ENCODE measurements around the gene ADAR. TPM values are rescaled to one million over a fixed set of nuclear protein-coding genes. Genes with fewer than 3 reads are reported as not detected.

The ADAR gene
- total RNA-seq, 1 experiment from 2014 or later: 190 TPM

GRCh38 chr1:154573168-154573510 lies 34.8 kb downstream of the ADAR start:
- intact Hi-C loops (cut with micrococcal nuclease; ENCODE audit: unreplicated experiment): no loop called here
- TF ChIP-seq CTCF (IDR thresholded peaks at IDR 0.05; ENCODE audit: insufficient read depth in 1 of 2, low read depth in 1 of 2, low read length in 1 of 2, severe bottlenecking in 1 of 2, unreplicated experiment in 1 of 2): no peak
- no peaks in the 10 kb centered on the region for H3K9me3 Mint-ChIP-seq (ENCODE audit: unreplicated experiment)
- peaks cover 12% of the 10 kb centered on the region for H3K4me1 Mint-ChIP-seq (ENCODE audit: low read depth, unreplicated experiment)
- Histone ChIP-seq H3K9me3 (no peaks in the 10 kb centered on the region), H3K36me3 (ENCODE audit: control insufficient read depth, insufficient read depth, low read length) (no peaks in the 10 kb centered on the region), H3K27me3 (replicated peaks; ENCODE audit: control insufficient read depth, insufficient read depth, low read length) (0 out of 2 replicates have a peak, but pooled peaks cover 1% of the 10 kb centered on the region), H3K4me1 (peaks cover under 1% of the 10 kb centered on the region), H3K4me3 (ENCODE audit: low read depth, low read length) (no peak overlapping the region)
- peaks cover 27% of the 10 kb centered on the region for H3K36me3 Mint-ChIP-seq (ENCODE audit: insufficient read depth, unreplicated experiment)
- no peak for DNase-seq
- no peak overlapping the region for H3K4me3 Mint-ChIP-seq (ENCODE audit: unreplicated experiment)
- CTCF ChIA-PET: interaction anchor here (1.6 kb wide), 1 partner anchor 13 kb away, joined by 5 read pairs; no protein-coding TSS in a partner anchor
- POLR2A ChIA-PET: no interaction called here
- BruUV-seq (replicated peaks): no TSS peak
- H3K27ac Mint-ChIP-seq (ENCODE audit: unreplicated experiment): no peak overlapping the region
- H3K27me3 Mint-ChIP-seq (ENCODE audit: insufficient read depth, unreplicated experiment): peaks cover 10% of the 10 kb centered on the region

GRCh38 chr1:154572468-154573167 lies 35.4 kb downstream of the ADAR start:
- Mint-ChIP-seq H3K9me3 (ENCODE audit: unreplicated experiment) (no peaks in the 10 kb centered on the region), H3K4me3 (ENCODE audit: unreplicated experiment) (no peak overlapping the region), H3K4me1 (ENCODE audit: low read depth, unreplicated experiment) (peaks cover 14% of the 10 kb centered on the region), H3K36me3 (ENCODE audit: insufficient read depth, unreplicated experiment) (peaks cover 27% of the 10 kb centered on the region), H3K27ac (ENCODE audit: unreplicated experiment) (no peak overlapping the region), H3K27me3 (ENCODE audit: insufficient read depth, unreplicated experiment) (peaks cover 13% of the 10 kb centered on the region)
- CTCF ChIA-PET: interaction anchor here (0.9 to 1.6 kb wide), 2 partner anchors 13 to 93 kb away, joined by 3 to 5 read pairs; no protein-coding TSS in a partner anchor
- Histone ChIP-seq H3K4me3 (ENCODE audit: low read depth, low read length) (no peak overlapping the region), H3K4me1 (peaks cover 4% of the 10 kb centered on the region), H3K36me3 (ENCODE audit: control insufficient read depth, insufficient read depth, low read length) (no peaks in the 10 kb centered on the region), H3K9me3 (no peaks in the 10 kb centered on the region), H3K27me3 (replicated peaks; ENCODE audit: control insufficient read depth, insufficient read depth, low read length) (0 out of 2 replicates have a peak, but pooled peaks cover 1% of the 10 kb centered on the region)
- POLR2A ChIA-PET: no interaction called here
- intact Hi-C loops (cut with micrococcal nuclease; ENCODE audit: unreplicated experiment): no loop called here
- no peak for TF ChIP-seq CTCF (IDR thresholded peaks at IDR 0.05; ENCODE audit: insufficient read depth in 1 of 2, low read depth in 1 of 2, low read length in 1 of 2, severe bottlenecking in 1 of 2, unreplicated experiment in 1 of 2)
- no TSS peak for BruUV-seq (replicated peaks)
- DNase-seq: no peak

- Mint-ChIP-seq H3K27me3 (ENCODE audit: insufficient read depth, unreplicated experiment) (peaks cover 16% of the 10 kb centered on the region), H3K4me3 (ENCODE audit: unreplicated experiment) (no peak overlapping the region), H3K27ac (ENCODE audit: unreplicated experiment) (no peak overlapping the region), H3K36me3 (ENCODE audit: insufficient read depth, unreplicated experiment) (peaks cover 25% of the 10 kb centered on the region), H3K4me1 (ENCODE audit: low read depth, unreplicated experiment) (peaks cover 19% of the 10 kb centered on the region), H3K9me3 (ENCODE audit: unreplicated experiment) (no peaks in the 10 kb centered on the region)
- H3K36me3 ChIP-seq (ENCODE audit: control insufficient read depth, insufficient read depth, low read length): no peaks in the 10 kb centered on the region
- H3K4me3 ChIP-seq (ENCODE audit: low read depth, low read length): no peak overlapping the region
- ChIA-PET POLR2A (no interaction called here), CTCF (interaction anchor here (0.9 kb wide), 1 partner anchor 92 kb away, joined by 3 read pairs; no protein-coding TSS in a partner anchor)
- H3K27me3 ChIP-seq (replicated peaks; ENCODE audit: control insufficient read depth, insufficient read depth, low read length): 0 out of 2 replicates have a peak, but pooled peaks cover 1% of the 10 kb centered on the region
- intact Hi-C loops (cut with micrococcal nuclease; ENCODE audit: unreplicated experiment): no loop called here
- no peaks in the 10 kb centered on the region for H3K9me3 ChIP-seq
- DNase-seq: no peak
- peaks cover 4% of the 10 kb centered on the region for H3K4me1 ChIP-seq
- TF ChIP-seq CTCF (IDR thresholded peaks at IDR 0.05; ENCODE audit: insufficient read depth in 1 of 2, low read depth in 1 of 2, low read length in 1 of 2, severe bottlenecking in 1 of 2, unreplicated experiment in 1 of 2): no peak
- BruUV-seq (replicated peaks): no TSS peak
Observed at GRCh38 chr1:154571964-154572288, 36.1 kb downstream of the ADAR start.
